Fibroblast of mammary gland (primary cell): ENCODE results near the gene DTX1.

Experiments
- DNase-seq: peaks from one replicate; pipeline ENCODE4 v3.0.0-alpha.2; 2010; ENCODE audit warnings: low read depth
- H3K4me3 ChIP-seq: 2 replicates; pipeline ENCODE4 v1.5.1; 2011; ENCODE audit warnings: low read depth, mild to moderate bottlenecking, low read length, moderate library complexity; ENCODE audit not compliant: control insufficient read depth
- TF ChIP-seq, protein P1 (sequence below): conservative IDR thresholded peaks from 2 replicates; pipeline ENCODE4 v1.5.1; 2011; ENCODE audit warnings: low read depth, low read length, inconsistent platforms; ENCODE audit not compliant: control insufficient read depth, insufficient read depth

Gene DTX1

DNA sequence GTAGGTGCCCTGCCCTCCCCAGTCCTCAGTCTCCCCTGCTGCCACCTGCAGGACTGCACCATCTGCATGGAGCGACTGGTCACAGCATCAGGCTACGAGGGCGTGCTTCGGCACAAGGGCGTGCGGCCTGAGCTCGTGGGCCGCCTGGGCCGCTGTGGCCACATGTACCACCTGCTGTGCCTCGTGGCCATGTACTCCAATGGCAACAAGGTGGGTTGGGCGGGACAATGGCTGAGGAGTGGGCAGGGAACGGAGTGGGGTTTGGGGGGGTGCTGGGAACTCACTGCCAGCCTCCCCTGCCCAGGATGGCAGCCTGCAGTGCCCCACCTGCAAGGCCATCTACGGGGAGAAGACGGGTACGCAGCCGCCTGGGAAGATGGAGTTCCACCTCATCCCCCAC lies 38.2 kb downstream of the DTX1 start:
- no peak for DNase-seq

DNA sequence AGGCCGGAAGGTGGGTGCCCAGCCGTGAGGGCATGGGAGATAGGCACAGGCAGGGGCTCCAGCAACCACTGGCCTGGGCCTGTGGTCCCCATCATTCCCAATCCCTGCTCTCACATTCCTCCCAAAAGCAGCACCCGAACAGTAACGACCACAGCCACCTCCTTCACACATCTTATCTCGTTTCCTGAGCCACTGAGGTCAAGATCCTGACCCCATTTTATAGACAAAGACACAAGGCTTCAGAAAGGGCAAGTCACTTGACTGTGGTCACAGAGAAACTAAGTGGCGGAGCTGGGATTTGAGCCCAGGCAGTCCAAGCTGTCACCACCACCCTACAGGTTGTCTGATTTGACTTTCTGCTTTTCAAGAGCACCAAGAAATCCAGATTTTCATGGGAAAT lies 38.9 kb downstream of the DTX1 start:
- H3K4me3 ChIP-seq: no peak overlapping the region
- no peak for DNase-seq
- TF ChIP-seq, protein P1, sequence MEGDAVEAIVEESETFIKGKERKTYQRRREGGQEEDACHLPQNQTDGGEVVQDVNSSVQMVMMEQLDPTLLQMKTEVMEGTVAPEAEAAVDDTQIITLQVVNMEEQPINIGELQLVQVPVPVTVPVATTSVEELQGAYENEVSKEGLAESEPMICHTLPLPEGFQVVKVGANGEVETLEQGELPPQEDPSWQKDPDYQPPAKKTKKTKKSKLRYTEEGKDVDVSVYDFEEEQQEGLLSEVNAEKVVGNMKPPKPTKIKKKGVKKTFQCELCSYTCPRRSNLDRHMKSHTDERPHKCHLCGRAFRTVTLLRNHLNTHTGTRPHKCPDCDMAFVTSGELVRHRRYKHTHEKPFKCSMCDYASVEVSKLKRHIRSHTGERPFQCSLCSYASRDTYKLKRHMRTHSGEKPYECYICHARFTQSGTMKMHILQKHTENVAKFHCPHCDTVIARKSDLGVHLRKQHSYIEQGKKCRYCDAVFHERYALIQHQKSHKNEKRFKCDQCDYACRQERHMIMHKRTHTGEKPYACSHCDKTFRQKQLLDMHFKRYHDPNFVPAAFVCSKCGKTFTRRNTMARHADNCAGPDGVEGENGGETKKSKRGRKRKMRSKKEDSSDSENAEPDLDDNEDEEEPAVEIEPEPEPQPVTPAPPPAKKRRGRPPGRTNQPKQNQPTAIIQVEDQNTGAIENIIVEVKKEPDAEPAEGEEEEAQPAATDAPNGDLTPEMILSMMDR: no peak

More for the DNA sequence above, 38.2 kb downstream of the DTX1 start:
- H3K4me3 ChIP-seq: no peak overlapping the region
- TF ChIP-seq, protein P1: no peak

DNA sequence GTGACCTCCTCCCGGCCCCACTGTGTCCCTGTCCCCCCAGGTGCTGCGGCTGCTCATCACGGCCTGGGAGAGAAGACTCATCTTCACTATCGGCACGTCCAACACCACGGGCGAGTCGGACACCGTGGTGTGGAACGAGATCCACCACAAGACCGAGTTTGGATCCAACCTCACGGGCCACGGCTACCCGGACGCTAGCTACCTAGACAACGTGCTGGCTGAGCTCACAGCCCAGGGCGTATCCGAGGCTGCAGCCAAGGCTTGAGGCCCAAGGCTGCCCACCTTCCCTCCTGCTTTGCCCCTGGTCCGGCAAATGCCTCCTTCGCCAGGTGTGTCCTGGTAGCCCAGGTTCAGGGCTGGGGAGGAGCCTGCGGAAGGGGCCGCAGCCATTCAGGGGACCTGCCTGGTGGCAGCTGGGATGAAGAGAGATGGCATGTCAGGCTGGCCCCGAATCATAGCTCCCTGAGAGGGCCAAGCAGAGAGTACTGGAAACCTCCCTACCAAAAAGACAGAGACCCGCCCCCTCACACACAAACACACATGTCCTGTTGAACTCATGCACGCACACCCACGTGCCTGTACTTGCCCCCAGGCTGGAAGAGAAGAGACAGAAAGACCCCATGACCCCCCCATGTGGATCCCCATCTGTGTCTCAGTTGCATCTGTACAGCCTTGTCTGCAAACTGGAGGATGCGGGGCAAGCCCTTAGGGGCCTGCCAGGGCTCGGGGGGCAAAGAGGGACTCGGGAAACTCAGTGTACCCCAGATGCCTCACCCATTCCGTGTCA lies 40.3 kb downstream of the DTX1 start:
- TF ChIP-seq, protein P1: no peak
- no peak overlapping the region for H3K4me3 ChIP-seq
- no peak for DNase-seq

DNA sequence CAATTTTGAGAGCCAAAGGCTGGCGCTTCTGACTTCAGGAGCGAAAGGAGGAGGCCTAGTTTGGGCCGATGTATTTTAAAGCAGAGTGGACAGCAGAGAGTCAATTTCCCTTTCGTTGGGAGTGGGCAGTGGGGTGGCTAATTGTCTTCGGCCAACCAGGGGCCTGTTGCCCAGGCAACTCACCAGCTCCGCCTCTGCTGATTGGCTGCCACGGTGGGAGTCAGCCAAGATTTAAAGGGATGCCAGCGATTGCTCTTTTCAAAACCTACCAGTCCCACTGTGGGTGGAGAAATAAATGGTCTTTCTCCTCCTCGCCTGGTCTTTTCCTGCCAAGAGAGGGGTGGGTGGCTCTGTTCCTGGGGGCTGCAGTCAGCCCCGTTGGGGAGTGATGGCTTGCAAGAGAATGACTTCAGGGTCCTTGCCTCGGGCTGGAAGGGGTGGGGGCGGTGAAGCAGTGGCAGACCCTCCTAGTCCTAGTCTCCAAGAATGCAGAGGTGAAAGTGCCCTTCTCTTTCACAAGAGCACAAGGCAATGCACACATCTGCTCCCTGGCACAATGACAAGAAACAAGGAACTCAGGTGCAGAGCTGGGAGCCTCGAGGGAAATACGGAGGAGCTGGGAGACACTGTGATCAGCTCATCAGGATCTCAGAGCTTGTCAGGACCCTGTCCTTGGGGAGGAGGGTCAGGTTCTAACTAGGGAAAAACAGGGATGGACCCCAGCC lies 41.3 kb downstream of the DTX1 start:
- H3K4me3 ChIP-seq: no peak overlapping the region
- peak; percentile 34 for DNase-seq
- TF ChIP-seq, protein P1: no peak

DNA sequence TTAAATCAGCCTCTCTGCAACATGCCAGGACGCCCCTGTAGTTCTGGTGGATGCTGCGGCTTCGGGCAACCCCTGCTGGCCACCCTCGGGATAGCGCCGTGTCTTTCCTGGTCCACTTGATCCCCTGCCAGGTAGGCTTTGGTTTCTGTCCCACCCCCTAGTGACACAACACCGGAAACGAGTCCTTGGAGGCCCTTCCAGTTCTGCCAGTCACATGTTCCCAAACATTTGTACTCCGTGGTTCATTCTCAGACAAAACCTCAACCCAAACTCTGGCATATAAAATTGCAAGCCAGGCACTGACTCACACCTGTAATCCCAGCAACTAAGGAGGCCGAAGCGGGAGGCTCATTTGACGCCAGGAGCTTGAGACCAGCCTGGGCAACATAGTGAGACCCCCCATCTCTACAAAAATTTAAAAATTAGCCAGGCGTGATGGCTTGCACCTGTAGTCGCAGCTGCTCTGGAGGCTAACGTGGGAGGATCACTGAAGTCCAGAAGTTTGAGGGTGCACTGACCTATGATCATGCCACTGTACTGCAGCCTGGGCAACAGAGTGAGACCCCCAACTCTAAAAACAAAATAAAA lies 42.0 kb downstream of the DTX1 start:
- peak; percentile 90 for DNase-seq
- H3K4me3 ChIP-seq: no peak overlapping the region
- TF ChIP-seq, protein P1: peak; percentile 88

DNA sequence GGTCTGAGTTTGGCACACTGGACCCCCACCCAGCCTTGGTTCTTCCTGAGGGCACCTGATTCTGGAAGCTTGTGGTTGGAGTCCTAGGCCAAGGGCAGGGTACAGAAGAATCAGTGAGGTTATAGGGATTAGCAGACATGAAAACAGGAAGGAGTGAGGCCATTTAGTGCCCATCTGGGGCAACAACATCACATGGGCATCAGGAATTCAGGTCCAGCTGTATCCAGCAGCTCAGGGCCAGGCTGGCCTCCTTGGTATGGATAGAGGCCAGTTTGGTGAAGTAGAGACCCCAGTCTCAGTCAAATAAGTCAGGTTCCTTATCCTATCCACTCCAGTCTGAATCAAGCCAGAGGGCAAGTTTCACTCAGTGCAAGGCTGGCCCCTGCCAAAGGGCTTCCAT lies 42.8 kb downstream of the DTX1 start:
- TF ChIP-seq, protein P1: no peak
- no peak for DNase-seq
- H3K4me3 ChIP-seq: no peak overlapping the region
